ENCODE measurements around the gene SPO11.

SPO11 gene

DNA sequence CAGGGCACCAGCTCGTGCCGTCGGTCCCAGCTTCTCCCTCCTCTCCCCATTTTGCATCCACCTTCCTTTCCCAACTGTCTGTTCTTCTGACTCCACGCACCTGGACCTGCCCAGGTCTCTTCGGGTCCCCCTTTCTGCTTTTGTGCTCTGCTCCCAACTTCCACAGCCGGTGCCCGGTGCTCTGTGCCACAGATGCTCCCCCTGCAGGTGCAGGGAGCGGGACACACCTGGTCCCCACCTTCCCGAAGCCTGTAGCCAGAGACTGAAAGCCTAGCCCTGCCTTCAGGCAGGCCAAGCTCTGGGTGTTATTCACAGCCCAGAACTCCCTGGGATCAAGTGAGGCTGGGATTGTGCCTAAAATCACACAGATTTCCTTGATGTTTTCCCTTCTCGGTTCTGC, 38.6 kb upstream of the SPO11 start:
- DNase-seq (ENCODE audit: low read depth in 1 of 2, low spot score in 1 of 2), result no peak
- Histone ChIP-seq H3K4me3 (replicated peaks; ENCODE audit: insufficient read depth, low read length) (no peak overlapping the region), H3K27ac (replicated peaks) (no peak overlapping the region), H3K27me3 (ENCODE audit: insufficient read depth, poor library complexity, severe bottlenecking) (peaks cover 9% of the 10 kb centered on the region)
- TF ChIP-seq POLR2AphosphoS5 (IDR thresholded peaks at IDR 0.05; ENCODE audit: low read depth) (no peak), SPI1 (IDR thresholded peaks at IDR 0.05; ENCODE audit: borderline replicate concordance, low read depth) (no peak), GABPA (IDR thresholded peaks at IDR 0.05; ENCODE audit: low read depth) (no peak)
- TF ChIP-seq, protein P1, sequence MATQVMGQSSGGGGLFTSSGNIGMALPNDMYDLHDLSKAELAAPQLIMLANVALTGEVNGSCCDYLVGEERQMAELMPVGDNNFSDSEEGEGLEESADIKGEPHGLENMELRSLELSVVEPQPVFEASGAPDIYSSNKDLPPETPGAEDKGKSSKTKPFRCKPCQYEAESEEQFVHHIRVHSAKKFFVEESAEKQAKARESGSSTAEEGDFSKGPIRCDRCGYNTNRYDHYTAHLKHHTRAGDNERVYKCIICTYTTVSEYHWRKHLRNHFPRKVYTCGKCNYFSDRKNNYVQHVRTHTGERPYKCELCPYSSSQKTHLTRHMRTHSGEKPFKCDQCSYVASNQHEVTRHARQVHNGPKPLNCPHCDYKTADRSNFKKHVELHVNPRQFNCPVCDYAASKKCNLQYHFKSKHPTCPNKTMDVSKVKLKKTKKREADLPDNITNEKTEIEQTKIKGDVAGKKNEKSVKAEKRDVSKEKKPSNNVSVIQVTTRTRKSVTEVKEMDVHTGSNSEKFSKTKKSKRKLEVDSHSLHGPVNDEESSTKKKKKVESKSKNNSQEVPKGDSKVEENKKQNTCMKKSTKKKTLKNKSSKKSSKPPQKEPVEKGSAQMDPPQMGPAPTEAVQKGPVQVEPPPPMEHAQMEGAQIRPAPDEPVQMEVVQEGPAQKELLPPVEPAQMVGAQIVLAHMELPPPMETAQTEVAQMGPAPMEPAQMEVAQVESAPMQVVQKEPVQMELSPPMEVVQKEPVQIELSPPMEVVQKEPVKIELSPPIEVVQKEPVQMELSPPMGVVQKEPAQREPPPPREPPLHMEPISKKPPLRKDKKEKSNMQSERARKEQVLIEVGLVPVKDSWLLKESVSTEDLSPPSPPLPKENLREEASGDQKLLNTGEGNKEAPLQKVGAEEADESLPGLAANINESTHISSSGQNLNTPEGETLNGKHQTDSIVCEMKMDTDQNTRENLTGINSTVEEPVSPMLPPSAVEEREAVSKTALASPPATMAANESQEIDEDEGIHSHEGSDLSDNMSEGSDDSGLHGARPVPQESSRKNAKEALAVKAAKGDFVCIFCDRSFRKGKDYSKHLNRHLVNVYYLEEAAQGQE (IDR thresholded peaks at IDR 0.05; ENCODE audit: insufficient replicate concordance, low read depth), result no peak
- TF ChIP-seq, protein P2, sequence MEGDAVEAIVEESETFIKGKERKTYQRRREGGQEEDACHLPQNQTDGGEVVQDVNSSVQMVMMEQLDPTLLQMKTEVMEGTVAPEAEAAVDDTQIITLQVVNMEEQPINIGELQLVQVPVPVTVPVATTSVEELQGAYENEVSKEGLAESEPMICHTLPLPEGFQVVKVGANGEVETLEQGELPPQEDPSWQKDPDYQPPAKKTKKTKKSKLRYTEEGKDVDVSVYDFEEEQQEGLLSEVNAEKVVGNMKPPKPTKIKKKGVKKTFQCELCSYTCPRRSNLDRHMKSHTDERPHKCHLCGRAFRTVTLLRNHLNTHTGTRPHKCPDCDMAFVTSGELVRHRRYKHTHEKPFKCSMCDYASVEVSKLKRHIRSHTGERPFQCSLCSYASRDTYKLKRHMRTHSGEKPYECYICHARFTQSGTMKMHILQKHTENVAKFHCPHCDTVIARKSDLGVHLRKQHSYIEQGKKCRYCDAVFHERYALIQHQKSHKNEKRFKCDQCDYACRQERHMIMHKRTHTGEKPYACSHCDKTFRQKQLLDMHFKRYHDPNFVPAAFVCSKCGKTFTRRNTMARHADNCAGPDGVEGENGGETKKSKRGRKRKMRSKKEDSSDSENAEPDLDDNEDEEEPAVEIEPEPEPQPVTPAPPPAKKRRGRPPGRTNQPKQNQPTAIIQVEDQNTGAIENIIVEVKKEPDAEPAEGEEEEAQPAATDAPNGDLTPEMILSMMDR (IDR thresholded peaks at IDR 0.05; ENCODE audit: insufficient read depth, low read length), result no peak

DNA sequence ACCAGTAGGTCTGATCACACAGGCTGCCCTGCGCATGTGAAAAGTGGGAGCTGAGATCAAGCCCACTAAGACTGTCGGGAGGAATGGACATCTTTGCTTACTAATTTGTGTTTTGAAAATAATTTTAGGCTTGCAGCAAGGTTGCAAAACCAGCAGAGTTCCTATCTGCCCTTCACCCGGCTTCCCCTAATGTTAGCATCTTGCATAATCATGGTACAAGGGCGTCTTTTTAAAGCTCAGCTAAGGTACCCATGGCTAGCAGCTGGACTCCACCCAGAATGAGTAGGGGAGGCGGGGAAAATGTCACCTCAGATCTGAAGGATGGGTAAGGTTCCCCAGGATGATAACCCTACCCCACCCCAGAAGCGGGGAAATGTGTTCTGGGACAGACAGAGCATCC, 37.9 kb upstream of the SPO11 start:
- DNase-seq (ENCODE audit: low read depth in 1 of 2, low spot score in 1 of 2), result no peak
- no peak overlapping the region for H3K4me3 ChIP-seq (replicated peaks; ENCODE audit: insufficient read depth, low read length)
- no peak overlapping the region for H3K27ac ChIP-seq (replicated peaks)
- TF ChIP-seq POLR2AphosphoS5 (IDR thresholded peaks at IDR 0.05; ENCODE audit: low read depth) (no peak), SPI1 (IDR thresholded peaks at IDR 0.05; ENCODE audit: borderline replicate concordance, low read depth) (no peak), GABPA (IDR thresholded peaks at IDR 0.05; ENCODE audit: low read depth) (no peak)
- TF ChIP-seq, protein P2 (IDR thresholded peaks at IDR 0.05; ENCODE audit: insufficient read depth, low read length), result no peak
- TF ChIP-seq, protein P1 (IDR thresholded peaks at IDR 0.05; ENCODE audit: insufficient replicate concordance, low read depth), result no peak
- H3K27me3 ChIP-seq (ENCODE audit: insufficient read depth, poor library complexity, severe bottlenecking), result peaks cover 9% of the 10 kb centered on the region

DNA sequence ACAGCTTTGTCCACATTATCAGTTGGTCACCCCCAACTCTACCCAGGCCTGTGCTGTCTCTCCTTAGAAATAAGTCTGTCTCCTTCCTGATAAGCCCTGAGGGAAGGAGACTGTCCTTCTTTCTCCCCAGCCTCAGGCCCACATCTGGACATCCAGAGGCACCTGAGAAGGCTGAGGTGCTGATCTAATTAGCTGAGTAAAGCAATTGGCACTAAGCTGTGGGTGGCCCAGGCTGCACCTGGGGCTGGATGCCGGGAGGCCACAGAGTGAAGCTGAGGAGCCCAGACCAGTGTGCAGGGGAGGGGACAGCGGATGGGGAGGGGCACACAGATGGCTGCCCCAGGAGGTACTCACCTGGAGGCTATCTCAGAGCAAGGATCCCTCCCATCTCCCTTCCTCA, 37.0 kb upstream of the SPO11 start:
- H3K4me3 ChIP-seq (replicated peaks; ENCODE audit: insufficient read depth, low read length), result no peak overlapping the region
- no peak for DNase-seq (ENCODE audit: low read depth in 1 of 2, low spot score in 1 of 2)
- no peak for TF ChIP-seq GABPA (IDR thresholded peaks at IDR 0.05; ENCODE audit: low read depth)
- TF ChIP-seq, protein P1 (IDR thresholded peaks at IDR 0.05; ENCODE audit: insufficient replicate concordance, low read depth), result no peak
- TF ChIP-seq, protein P2 (IDR thresholded peaks at IDR 0.05; ENCODE audit: insufficient read depth, low read length), result no peak
- no peak for TF ChIP-seq SPI1 (IDR thresholded peaks at IDR 0.05; ENCODE audit: borderline replicate concordance, low read depth)
- TF ChIP-seq POLR2AphosphoS5 (IDR thresholded peaks at IDR 0.05; ENCODE audit: low read depth), result no peak
- H3K27ac ChIP-seq (replicated peaks), result no peak overlapping the region
- H3K27me3 ChIP-seq (ENCODE audit: insufficient read depth, poor library complexity, severe bottlenecking), result peaks cover 9% of the 10 kb centered on the region

Data from HL-60 (cell line).